Measurements from ENCODE around the gene ARHGEF12. TPM values are rescaled to one million over a fixed set of nuclear protein-coding genes. Genes with fewer than 3 reads are reported as not detected.

The ARHGEF12 gene
- total RNA-seq, 4 donors from 2014 or later = 82.6 to 161 (median 125) TPM

- no peaks in the 10 kb centered on the region for H3K36me3 ChIP-seq
- H3K27ac ChIP-seq = peak overlapping the region in 1 of 2 donors; percentile 29
- no peak for DNase-seq
- intact Hi-C loops (cut with DNase I; ENCODE audit: low total_unique reads) = no loop called here
- H3K4me3 ChIP-seq = no peak overlapping the region
- no peaks in the 10 kb centered on the region for H3K4me1 ChIP-seq
- no peaks in the 10 kb centered on the region for H3K9me3 ChIP-seq
- TF ChIP-seq CTCF (IDR thresholded peaks at IDR 0.05) (no peak), POLR2A (IDR thresholded peaks at IDR 0.05) (no peak)
- no peaks in the 10 kb centered on the region for H3K27me3 ChIP-seq
Measured at GRCh38 chr11:120391854-120392253, 55.6 kb downstream of the ARHGEF12 start.

GRCh38 chr11:120392314-120392713 lies 56.1 kb downstream of the ARHGEF12 start:
- H3K36me3 ChIP-seq = no peaks in the 10 kb centered on the region
- intact Hi-C loops (cut with DNase I; ENCODE audit: low total_unique reads) = no loop called here
- DNase-seq = no peak
- H3K4me3 ChIP-seq = no peak overlapping the region
- H3K27me3 ChIP-seq = no peaks in the 10 kb centered on the region
- TF ChIP-seq CTCF (IDR thresholded peaks at IDR 0.05) (no peak), POLR2A (IDR thresholded peaks at IDR 0.05) (no peak)
- no peaks in the 10 kb centered on the region for H3K9me3 ChIP-seq
- H3K27ac ChIP-seq = peak overlapping the region in 1 of 2 donors; percentile 29
- H3K4me1 ChIP-seq = no peaks in the 10 kb centered on the region

GRCh38 chr11:120392793-120393192 lies 56.6 kb downstream of the ARHGEF12 start:
- Histone ChIP-seq H3K4me3 (no peak overlapping the region), H3K4me1 (no peaks in the 10 kb centered on the region), H3K36me3 (no peaks in the 10 kb centered on the region), H3K27me3 (no peaks in the 10 kb centered on the region), H3K9me3 (no peaks in the 10 kb centered on the region), H3K27ac (peak overlapping the region in 1 of 2 donors; percentile 29)
- no peak for DNase-seq
- TF ChIP-seq POLR2A (IDR thresholded peaks at IDR 0.05) = no peak
- no peak for TF ChIP-seq CTCF (IDR thresholded peaks at IDR 0.05)
- intact Hi-C loops (cut with DNase I; ENCODE audit: low total_unique reads) = no loop called here

- Histone ChIP-seq H3K27me3 (no peaks in the 10 kb centered on the region), H3K4me1 (no peaks in the 10 kb centered on the region), H3K27ac (no peak overlapping the region), H3K4me3 (no peak overlapping the region), H3K9me3 (no peaks in the 10 kb centered on the region), H3K36me3 (no peaks in the 10 kb centered on the region)
- intact Hi-C loops (cut with DNase I; ENCODE audit: low total_unique reads) = no loop called here
- no peak for DNase-seq
- TF ChIP-seq CTCF (IDR thresholded peaks at IDR 0.05) = no peak
- no peak for TF ChIP-seq POLR2A (IDR thresholded peaks at IDR 0.05)
Measured at GRCh38 chr11:120394119-120394518, 57.9 kb downstream of the ARHGEF12 start.

GRCh38 chr11:120395778-120396177 lies 59.6 kb downstream of the ARHGEF12 start:
- intact Hi-C loops (cut with DNase I; ENCODE audit: low total_unique reads) = no loop called here
- no peaks in the 10 kb centered on the region for H3K36me3 ChIP-seq
- H3K27ac ChIP-seq = no peak overlapping the region
- TF ChIP-seq CTCF (IDR thresholded peaks at IDR 0.05) (no peak), POLR2A (IDR thresholded peaks at IDR 0.05) (no peak)
- no peak overlapping the region for H3K4me3 ChIP-seq
- DNase-seq = no peak
- no peaks in the 10 kb centered on the region for H3K4me1 ChIP-seq
- no peaks in the 10 kb centered on the region for H3K27me3 ChIP-seq
- no peaks in the 10 kb centered on the region for H3K9me3 ChIP-seq

Data from uterus (tissue), 4 donors.